Neutrophil (primary cell): ENCODE measurements around the gene LRRC4C.

Experiments used
- H3K27ac ChIP-seq: fragments of 200-600 bp; sonication (generic); 2 replicates; pipeline ENCODE4 v1.5.1; 2016; ENCODE audit warnings: mild to moderate bottlenecking, moderate library complexity
- H3K27me3 ChIP-seq: fragments of 200-600 bp; sonication (generic); 2 replicates; pipeline ENCODE4 v1.6.0; 2016; ENCODE audit warnings: mild to moderate bottlenecking
- H3K36me3 ChIP-seq: fragments of 200-600 bp; sonication (generic); 2 replicates; pipeline ENCODE4 v1.5.1; 2017
- H3K4me1 ChIP-seq, 2 experiments: fragments of 200-600 bp in 1 of 2; sonication (generic) in 1 of 2; 1 replicate in 1 of 2; 2 replicates in 1 of 2; pipeline versions ENCODE4 v1.5.1 to v1.6.1; 2013 to 2016; ENCODE audit warnings: low read depth in 1 of 2, low read length in 1 of 2, mild to moderate bottlenecking in 1 of 2, moderate library complexity in 1 of 2; ENCODE audit not compliant: control insufficient read depth in 1 of 2, insufficient read depth in 1 of 2
- H3K4me3 ChIP-seq, 2 experiments: fragments of 200-600 bp in 1 of 2; sonication (generic) in 1 of 2; 1 replicate in 1 of 2; 2 replicates in 1 of 2; pipeline ENCODE4 v1.5.1; 2013 to 2016; ENCODE audit warnings: low read depth in 1 of 2, low read length in 1 of 2, mild to moderate bottlenecking in 1 of 2, moderate library complexity in 1 of 2
- H3K9me3 ChIP-seq: fragments of 200-600 bp; sonication (generic); 2 replicates; pipeline ENCODE4 v1.5.1; 2016
- CTCF ChIP-seq: fragments of 200-600 bp; sonication (generic); IDR thresholded peaks from 2 replicates; pipeline ENCODE4 v1.5.1; 2016; ENCODE audit warnings: antibody characterized with exemption

Gene LRRC4C

GRCh38 chr11:40161854-40162410 is 1297.5 kb downstream of the LRRC4C start:
- no peak overlapping the region for H3K27ac ChIP-seq
- no peaks in the 10 kb centered on the region for H3K4me1 ChIP-seq
- no peak overlapping the region for H3K4me3 ChIP-seq
- H3K27me3 ChIP-seq: no peaks in the 10 kb centered on the region
- TF ChIP-seq CTCF: no peak
- H3K36me3 ChIP-seq: no peaks in the 10 kb centered on the region
- no peaks in the 10 kb centered on the region for H3K9me3 ChIP-seq

- Histone ChIP-seq H3K9me3 (no peaks in the 10 kb centered on the region), H3K27me3 (no peaks in the 10 kb centered on the region), H3K27ac (no peak overlapping the region), H3K36me3 (no peaks in the 10 kb centered on the region), H3K4me3 (no peak overlapping the region), H3K4me1 (no peaks in the 10 kb centered on the region)
- TF ChIP-seq CTCF: no peak
These were observed 1299.0 kb downstream of the LRRC4C start for GRCh38 chr11:40160418-40160817.

GRCh38 chr11:40149721-40150120 is 1309.7 kb downstream of the LRRC4C start:
- Histone ChIP-seq H3K27ac (no peak overlapping the region), H3K9me3 (no peaks in the 10 kb centered on the region)

GRCh38 chr11:40140560-40140959 is 1318.9 kb downstream of the LRRC4C start:
- H3K4me1 ChIP-seq: no peaks in the 10 kb centered on the region
- H3K9me3 ChIP-seq: no peaks in the 10 kb centered on the region
- H3K4me3 ChIP-seq: no peak overlapping the region
- TF ChIP-seq CTCF: no peak
- H3K27me3 ChIP-seq: no peaks in the 10 kb centered on the region
- no peaks in the 10 kb centered on the region for H3K36me3 ChIP-seq
- no peak overlapping the region for H3K27ac ChIP-seq

More at GRCh38 chr11:40149721-40150120, 1309.7 kb downstream of the LRRC4C start:
- H3K4me1 ChIP-seq: no peaks in the 10 kb centered on the region
- no peaks in the 10 kb centered on the region for H3K36me3 ChIP-seq
- no peak overlapping the region for H3K4me3 ChIP-seq
- no peak for TF ChIP-seq CTCF
- no peaks in the 10 kb centered on the region for H3K27me3 ChIP-seq

- H3K4me3 ChIP-seq: no peak overlapping the region
- no peaks in the 10 kb centered on the region for H3K9me3 ChIP-seq
- no peaks in the 10 kb centered on the region for H3K36me3 ChIP-seq
- no peaks in the 10 kb centered on the region for H3K4me1 ChIP-seq
- H3K27me3 ChIP-seq: no peaks in the 10 kb centered on the region
- no peak overlapping the region for H3K27ac ChIP-seq
- TF ChIP-seq CTCF: no peak
These were observed 1319.9 kb downstream of the LRRC4C start for GRCh38 chr11:40139536-40139935.

- no peaks in the 10 kb centered on the region for H3K27me3 ChIP-seq
- no peaks in the 10 kb centered on the region for H3K36me3 ChIP-seq
- TF ChIP-seq CTCF: no peak
- no peak overlapping the region for H3K4me3 ChIP-seq
- H3K4me1 ChIP-seq: no peaks in the 10 kb centered on the region
- no peak overlapping the region for H3K27ac ChIP-seq
- no peaks in the 10 kb centered on the region for H3K9me3 ChIP-seq
These were observed 1320.4 kb downstream of the LRRC4C start for GRCh38 chr11:40139066-40139465.
